GM23338 (cell line): ENCODE results near the gene SUSD3. TPM values are rescaled to one million over a fixed set of nuclear protein-coding genes. Genes with fewer than 3 reads are reported as not detected.
"Not testable (repeated sequence)": the region's sequence is repeated elsewhere in the genome, so short reads cannot be mapped to it uniquely, and the experiment has no call there.

Experiments
- ATAC-seq: fragments of 200-7000 bp; cut with Tn5 transposase; 3 replicates; pipeline ENCODE4 v1.9.1; 2020
- DNase-seq: peaks from one replicate; pipeline ENCODE4 v3.0.0-alpha.2; 2015; ENCODE audit warnings: low spot score
- H2AFZ ChIP-seq: fragments of 200-600 bp; sonication (generic); 2 replicates; pipeline ENCODE4 v1.8.0; 2016; ENCODE audit warnings: antibody characterized with exemption, mild to moderate bottlenecking, moderate library complexity
- H3F3A ChIP-seq: fragments of 200-600 bp; sonication (generic); replicated peaks from 2 replicates; pipeline ENCODE4 v1.8.0; 2017; ENCODE audit warnings: antibody characterized with exemption, mixed run types, low read depth
- H3K27ac ChIP-seq: fragments of 200-600 bp; sonication (generic); 2 replicates; pipeline ENCODE4 v1.6.1; 2016; ENCODE audit warnings: low read depth
- H3K27me3 ChIP-seq: fragments of 200-600 bp; sonication (generic); 2 replicates; pipeline ENCODE4 v1.8.0; 2016; ENCODE audit warnings: mild to moderate bottlenecking, mixed run types, moderate library complexity; ENCODE audit not compliant: insufficient read depth
- H3K36me3 ChIP-seq: fragments of 200-600 bp; sonication (generic); 2 replicates; pipeline ENCODE4 v1.8.0; 2016; ENCODE audit warnings: mild to moderate bottlenecking; ENCODE audit not compliant: insufficient read depth
- H3K4me1 ChIP-seq: fragments of 200-600 bp; sonication (generic); 2 replicates; pipeline ENCODE4 v1.8.0; 2016; ENCODE audit warnings: mild to moderate bottlenecking, moderate library complexity; ENCODE audit not compliant: insufficient read depth
- H3K4me2 ChIP-seq: fragments of 200-600 bp; sonication (generic); 2 replicates; pipeline ENCODE4 v1.7.1; 2017; ENCODE audit warnings: mixed run types
- H3K4me3 ChIP-seq: fragments of 200-600 bp; sonication (generic); 2 replicates; pipeline ENCODE4 v1.6.1; 2016; ENCODE audit warnings: mixed run types
- H3K79me2 ChIP-seq: fragments of 200-600 bp; sonication (generic); replicated peaks from 2 replicates; pipeline ENCODE4 v1.8.0; 2017; ENCODE audit warnings: mild to moderate bottlenecking; ENCODE audit not compliant: insufficient read depth
- H3K9me2 ChIP-seq: fragments of 200-600 bp; sonication (generic); 2 replicates; pipeline ENCODE4 v1.8.0; 2017; ENCODE audit not compliant: insufficient read depth
- H4K20me1 ChIP-seq: fragments of 200-600 bp; sonication (generic); replicated peaks from 2 replicates; pipeline ENCODE4 v1.8.0; 2017; ENCODE audit warnings: mild to moderate bottlenecking; ENCODE audit not compliant: insufficient read depth
- H3K27ac Mint-ChIP-seq: 2 replicates; pipeline ENCODE4 v1.8.0; 2020; ENCODE audit warnings: inconsistent platforms, mild to moderate bottlenecking, moderate library complexity, mixed read lengths
- H3K27me3 Mint-ChIP-seq: 3 replicates; pipeline ENCODE4 v1.8.0; 2022; ENCODE audit warnings: low read depth, mild to moderate bottlenecking, moderate library complexity, mixed read lengths, inconsistent platforms; ENCODE audit not compliant: insufficient read depth, poor library complexity
- H3K36me3 Mint-ChIP-seq: 3 replicates; pipeline ENCODE4 v1.8.0; 2021; ENCODE audit warnings: low read depth, mild to moderate bottlenecking, inconsistent platforms, moderate library complexity, mixed read lengths
- H3K4me1 Mint-ChIP-seq: 3 replicates; pipeline ENCODE4 v1.8.0; 2020; ENCODE audit warnings: mild to moderate bottlenecking, inconsistent platforms, mixed read lengths
- H3K4me3 Mint-ChIP-seq: 3 replicates; pipeline ENCODE4 v1.8.0; 2021; ENCODE audit warnings: moderate library complexity, mild to moderate bottlenecking, inconsistent platforms, mixed read lengths
- H3K9me3 Mint-ChIP-seq: 3 replicates; pipeline ENCODE4 v1.8.0; 2020; ENCODE audit warnings: moderate library complexity, mild to moderate bottlenecking, inconsistent platforms, mixed read lengths
- CREB1 ChIP-seq: fragments of 250-450 bp; sonication (Bioruptor Pico); IDR thresholded peaks from 2 replicates; pipeline ENCODE4 v1.5.0; 2020; ENCODE audit warnings: low read depth, mild to moderate bottlenecking, moderate library complexity
- CTCF ChIP-seq, 2 experiments: fragments of 200-600 bp in 1 of 2; sonication (generic) in 1 of 2; conservative IDR thresholded peaks; 2 replicates each; pipeline versions ENCODE4 v1.5.1 to v1.6.1; 2016 to 2017; ENCODE audit warnings: antibody characterized with exemption in 2 of 2, low read depth in 2 of 2, mild to moderate bottlenecking in 2 of 2, moderate library complexity in 1 of 2
- ETS1 ChIP-seq: IDR thresholded peaks from 2 replicates; pipeline ENCODE4 v1.6.1; 2016; ENCODE audit warnings: antibody characterized with exemption
- EZH2 ChIP-seq: fragments of 200-600 bp; sonication (generic); IDR thresholded peaks from one replicate; pipeline ENCODE4 v1.8.0; 2017; ENCODE audit warnings: antibody characterized with exemption, mild to moderate bottlenecking, low read depth; ENCODE audit not compliant: unreplicated experiment
- EZH2phosphoT487 ChIP-seq: fragments of 200-600 bp; sonication (generic); IDR thresholded peaks from one replicate; pipeline ENCODE4 v1.8.1; 2018; ENCODE audit warnings: antibody characterized with exemption; ENCODE audit not compliant: unreplicated experiment
- JUNB ChIP-seq: IDR thresholded peaks from one replicate; pipeline ENCODE4 v1.6.1; 2016; ENCODE audit warnings: antibody characterized with exemption; ENCODE audit not compliant: unreplicated experiment
- REST ChIP-seq: IDR thresholded peaks from one replicate; pipeline ENCODE4 v1.6.1; 2018; ENCODE audit warnings: antibody characterized with exemption; ENCODE audit not compliant: unreplicated experiment
- ZNF114 ChIP-seq: fragments of 250-450 bp; sonication (Bioruptor Pico); IDR thresholded peaks from 2 replicates; pipeline ENCODE4 v1.5.0; 2020; ENCODE audit warnings: mild to moderate bottlenecking, moderate library complexity
- ZNF331 ChIP-seq: fragments of 250-450 bp; sonication (Bioruptor Pico); IDR thresholded peaks from 2 replicates; pipeline ENCODE4 v1.5.0; 2020; ENCODE audit warnings: low read depth, mild to moderate bottlenecking, moderate library complexity
- polyA plus RNA-seq: library from polyadenylated mRNA; unstranded; fragments of >200 nt; fragmentation: Nextera tagmentation; extraction: Ambion mirVana; gene quantifications from 2 replicates; pipeline ENCODE4 v1.2.1, GENCODE V29; 2016
- total RNA-seq: library from RNA; depleted of rRNA; stranded (reverse); fragments of >200 nt; shearing (Covaris generic); gene quantifications from 2 replicates; pipeline ENCODE4 v1.2.3, GENCODE V29; 2014

The SUSD3 gene
- total and polyA plus RNA-seq, 2 experiments from 2014 or later, result 6.9 to 20.1 TPM

- Histone ChIP-seq H4K20me1 (no peaks in the 10 kb centered on the region), H3K79me2 (no peaks in the 10 kb centered on the region), H3F3A (no peaks in the 10 kb centered on the region), H3K27me3 (no peaks in the 10 kb centered on the region), H3K4me2 (peak overlapping the region; percentile 57; the same call in 1 of the 2 replicates), H3K27ac (no peak overlapping the region), H3K36me3 (no peaks in the 10 kb centered on the region), H3K9me2 (no peaks in the 10 kb centered on the region), H2AFZ (no peak overlapping the region), H3K4me3 (no peak overlapping the region), H3K4me1 (peaks cover 10% of the 10 kb centered on the region)
- no peak overlapping the region for H3K27ac Mint-ChIP-seq
- no peaks in the 10 kb centered on the region for H3K36me3 Mint-ChIP-seq
- H3K4me1 Mint-ChIP-seq, result peaks cover 13% of the 10 kb centered on the region
- DNase-seq (peak; percentile 37), ATAC-seq (peak; percentile 7)
- no peak overlapping the region for H3K4me3 Mint-ChIP-seq
- no peaks in the 10 kb centered on the region for H3K9me3 Mint-ChIP-seq
- no peak for TF ChIP-seq CTCF (conservative IDR thresholded peaks at IDR 0.05; ENCODE audit: low read depth in 2 of 2)
- TF ChIP-seq CREB1, result no peak
- TF ChIP-seq ZNF331 (CRISPR knock-in tag), result no peak
- no peak for TF ChIP-seq JUNB
- no peak for TF ChIP-seq REST
- no peak for TF ChIP-seq ZNF114
- no peak for TF ChIP-seq EZH2
- TF ChIP-seq EZH2phosphoT487, result no peak
- no peak for TF ChIP-seq ETS1
- H3K27me3 Mint-ChIP-seq, result peaks cover 6% of the 10 kb centered on the region
Observed at GRCh38 chr9:93116072-93116961, 57.8 kb downstream of the SUSD3 start.

- H3K27me3 Mint-ChIP-seq, H3K36me3 Mint-ChIP-seq, H3K36me3 ChIP-seq, H3K9me2 ChIP-seq, H3K27ac ChIP-seq, ATAC-seq, H3K27me3 ChIP-seq, H3K4me2 ChIP-seq, H3K4me3 Mint-ChIP-seq, DNase-seq, H3K9me3 Mint-ChIP-seq, H2AFZ ChIP-seq, H3K27ac Mint-ChIP-seq, H3F3A ChIP-seq, H3K4me1 ChIP-seq, H3K79me2 ChIP-seq, H3K4me3 ChIP-seq, H4K20me1 ChIP-seq: not testable (repeated sequence)
- peaks cover 13% of the 10 kb centered on the region for H3K4me1 Mint-ChIP-seq
Observed at GRCh38 chr9:93117521-93117920, 59.0 kb downstream of the SUSD3 start.
